HG03039 (cell line): Measurements from ENCODE around the gene PGPEP1.

Experiments
- ATAC-seq: cut with Tn5 transposase; IDR thresholded peaks from one replicate; pipeline ENCODE4 v1.9.1; 2021; ENCODE audit warnings: mild to moderate bottlenecking, moderate library complexity; ENCODE audit not compliant: unreplicated experiment

Gene PGPEP1

DNA sequence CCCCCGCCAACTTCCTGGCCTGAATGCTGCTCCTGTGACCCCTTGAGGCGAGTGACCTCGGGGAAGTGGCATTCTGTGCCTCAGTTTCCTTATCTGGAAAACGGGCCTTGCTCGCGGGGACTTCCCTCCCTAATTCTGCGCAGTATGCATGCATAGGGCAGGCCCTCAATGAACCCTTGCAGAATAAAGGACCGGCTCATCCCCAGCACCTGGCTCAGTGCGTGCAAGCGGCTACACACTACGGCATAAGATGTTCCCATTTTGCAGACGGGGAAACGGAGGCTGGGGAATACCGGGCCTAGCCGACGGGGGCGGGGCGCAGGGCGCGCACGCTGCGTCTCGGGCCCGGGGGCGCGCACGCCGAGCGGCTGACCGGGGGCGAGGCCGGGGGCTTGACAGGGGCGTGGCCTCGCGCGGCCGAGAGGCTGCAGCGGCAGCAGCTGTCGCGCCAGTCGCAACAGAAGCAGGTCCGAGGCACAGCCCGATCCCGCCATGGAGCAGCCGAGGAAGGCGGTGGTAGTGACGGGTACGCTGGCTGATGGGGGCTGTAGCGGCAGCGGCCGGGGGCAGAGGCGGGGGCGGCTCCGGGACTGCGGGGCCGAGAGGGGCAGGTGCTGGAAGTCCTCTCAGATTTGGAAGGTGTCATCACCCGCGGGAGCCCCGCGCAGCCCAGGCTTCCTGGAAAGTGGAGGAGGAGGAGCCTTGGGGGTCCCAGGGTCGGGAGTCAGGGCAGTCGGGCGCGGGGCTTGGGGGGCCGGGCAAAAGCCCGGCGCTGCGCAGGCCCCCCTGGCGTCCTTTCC lies at the start of gene PGPEP1:
Gene PGPEP1 (plus strand): TSS at position 409 of the 800 bp plus-strand sequence. CDS start 84 bp downstream, at position 493.
- ATAC-seq = peak; percentile 76

GRCh38 chr19:18291019-18291524 lies 49.3 kb upstream of the PGPEP1 start:
- ATAC-seq = no peak

DNA sequence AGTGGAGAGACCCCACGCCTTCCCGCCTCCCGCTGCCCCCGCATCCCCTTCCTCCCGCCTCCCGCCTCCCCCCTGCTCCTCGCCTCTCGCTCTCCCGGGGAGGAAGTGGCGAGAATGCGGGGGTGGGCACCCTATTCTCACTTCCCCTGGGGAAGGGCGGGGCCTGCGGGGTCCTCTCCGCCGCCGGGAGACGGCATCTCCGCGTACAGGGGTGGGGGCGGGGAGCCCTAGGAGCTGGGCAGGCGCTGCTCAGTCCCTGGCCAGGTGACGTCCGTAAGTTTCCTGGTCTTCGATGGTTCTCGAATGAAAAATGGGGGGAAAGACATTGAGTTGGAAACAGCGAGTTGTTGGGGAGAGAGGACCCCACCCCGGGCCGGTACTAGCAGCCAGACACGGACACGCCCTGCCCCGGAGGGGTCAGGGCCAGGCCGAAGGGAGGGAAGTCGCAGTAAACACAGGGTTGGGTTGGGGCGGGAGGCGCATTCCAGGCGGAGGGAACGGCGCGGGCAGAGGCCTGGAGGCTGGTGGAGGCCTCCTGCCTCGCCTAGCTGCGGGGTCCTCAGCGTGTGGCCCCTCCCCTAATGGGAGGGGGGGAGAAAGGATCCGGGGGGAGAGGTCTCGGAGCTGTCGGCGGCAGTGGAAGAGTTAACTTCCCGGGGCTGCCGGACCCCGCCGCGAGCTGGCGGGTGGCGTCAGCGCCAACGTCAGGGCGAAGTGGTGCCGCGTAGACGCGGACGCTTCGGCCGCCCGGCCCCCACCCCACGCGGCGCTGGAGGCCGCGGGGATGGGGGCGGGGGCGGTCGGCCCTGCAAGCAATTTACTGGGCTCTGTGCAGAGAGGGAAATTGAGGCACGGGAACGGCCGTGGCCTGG lies 48.6 kb upstream of the PGPEP1 start:
- peak; percentile 42 for ATAC-seq

DNA sequence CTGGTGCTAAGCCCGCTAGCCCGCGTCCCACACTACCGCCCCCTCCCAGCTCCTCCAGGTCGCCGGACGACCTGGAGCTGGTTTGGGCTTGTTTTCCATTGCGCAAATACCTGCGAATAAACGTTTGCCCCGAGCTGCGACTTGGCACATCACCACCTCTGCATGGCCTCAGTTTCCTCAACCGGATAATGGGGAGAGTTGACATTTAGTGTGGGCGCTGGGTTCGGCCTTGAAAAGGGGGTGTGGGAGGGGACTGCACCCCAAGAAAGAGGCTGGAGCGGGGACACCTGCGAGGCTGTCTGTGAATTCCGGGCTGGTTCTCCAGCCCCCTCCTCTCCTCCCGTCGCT lies 48.0 kb upstream of the PGPEP1 start:
- ATAC-seq = peak; percentile 3

GRCh38 chr19:18292810-18293641 lies 47.4 kb upstream of the PGPEP1 start:
- ATAC-seq = no peak

GRCh38 chr19:18293642-18294466 lies 46.5 kb upstream of the PGPEP1 start:
- ATAC-seq = no peak

- ATAC-seq = no peak
Observed at GRCh38 chr19:18294467-18294864, 45.9 kb upstream of the PGPEP1 start.

DNA sequence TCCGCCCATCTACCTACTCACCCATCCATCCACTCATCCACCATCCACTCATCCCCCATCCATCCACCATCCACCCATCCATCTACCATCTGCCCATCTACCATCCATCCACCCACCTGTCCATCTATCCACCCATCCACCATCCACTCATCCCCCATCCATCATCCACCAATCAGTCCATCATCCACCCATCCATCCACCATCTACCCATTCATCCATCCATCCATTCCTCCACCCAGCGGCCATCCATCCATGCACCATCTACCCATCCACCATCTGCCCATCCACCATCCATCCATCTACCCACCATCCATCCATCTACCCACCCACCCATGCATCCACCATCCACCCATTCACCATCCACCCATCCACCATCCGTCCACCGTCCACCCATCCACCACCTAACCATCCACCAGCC lies 45.4 kb upstream of the PGPEP1 start:
- ATAC-seq = no peak

DNA sequence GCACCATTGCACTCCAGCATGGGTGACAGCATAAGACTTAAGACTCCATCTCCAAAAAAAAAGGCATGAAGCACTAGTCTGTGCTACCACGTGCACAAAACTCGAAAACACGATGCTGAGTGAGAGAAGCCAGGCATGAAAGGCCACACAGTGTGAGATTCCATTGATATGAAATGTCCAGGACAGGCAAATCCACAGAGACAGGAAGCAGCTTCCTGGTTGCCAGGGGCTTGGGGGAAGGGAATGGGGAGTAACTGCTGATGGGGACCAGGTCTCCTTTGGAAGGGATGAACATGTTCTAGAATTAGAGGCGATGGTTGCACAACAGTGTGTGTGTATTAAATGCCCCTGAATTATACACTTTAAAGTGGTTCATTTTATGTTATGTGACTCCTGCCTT lies 43.1 kb upstream of the PGPEP1 start:
- ATAC-seq = no peak

- no peak for ATAC-seq
Observed at GRCh38 chr19:18298601-18299000, 41.8 kb upstream of the PGPEP1 start.

- ATAC-seq = no peak
Observed at GRCh38 chr19:18299654-18300053, 40.7 kb upstream of the PGPEP1 start.

DNA sequence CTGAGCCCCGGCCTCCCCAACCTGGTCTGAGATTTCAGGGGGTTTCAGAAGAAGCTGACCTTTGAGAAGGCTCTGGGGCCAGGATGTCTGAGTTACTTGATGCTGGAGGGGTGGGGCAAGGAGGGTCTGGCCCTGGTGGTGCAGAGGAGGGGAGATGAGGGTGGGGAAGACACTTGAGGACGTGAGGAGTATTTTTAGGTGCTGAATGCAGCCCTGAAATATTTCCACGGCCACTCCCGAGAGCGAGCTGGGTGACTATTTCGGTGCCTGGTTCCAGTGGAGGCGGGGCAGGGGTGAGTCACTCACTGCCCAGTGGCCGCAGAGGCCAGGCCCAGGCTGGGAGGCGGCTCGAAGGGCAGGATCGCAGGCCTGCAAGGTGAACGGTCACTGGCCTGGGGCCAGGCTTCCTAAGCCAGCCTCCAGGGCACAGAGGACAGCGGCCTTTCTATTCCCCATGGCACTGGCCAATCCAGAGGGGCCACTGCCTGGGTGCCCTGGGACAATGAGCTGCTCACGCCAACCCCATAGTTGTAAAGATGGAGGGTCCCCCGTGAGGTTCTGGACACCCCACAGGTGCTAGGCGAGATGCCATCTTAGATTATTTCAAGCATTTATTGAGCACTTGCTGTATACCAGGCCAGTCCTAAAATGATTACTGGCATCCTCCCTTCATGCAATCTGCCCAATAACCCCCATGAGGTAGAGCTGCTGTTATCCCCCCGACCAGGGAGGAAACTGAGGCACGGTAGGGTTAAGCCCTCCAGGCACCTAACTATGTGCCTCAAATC lies 39.3 kb upstream of the PGPEP1 start:
- no peak for ATAC-seq

GRCh38 chr19:18301718-18302111 lies 38.7 kb upstream of the PGPEP1 start:
- ATAC-seq = no peak

DNA sequence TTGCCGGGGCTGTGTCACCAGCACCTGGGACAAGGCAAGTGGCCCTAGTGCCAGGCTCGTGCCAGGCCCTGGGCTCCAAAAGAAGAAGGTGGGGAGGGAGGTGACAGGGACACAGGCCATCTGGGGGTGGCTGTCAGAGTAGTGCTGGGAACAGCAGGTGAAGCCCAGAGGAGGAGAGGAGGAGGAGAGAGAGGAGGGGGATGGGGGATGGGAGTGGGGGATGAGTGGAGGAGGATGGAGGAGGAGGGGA lies 36.3 kb upstream of the PGPEP1 start:
- no peak for ATAC-seq

DNA sequence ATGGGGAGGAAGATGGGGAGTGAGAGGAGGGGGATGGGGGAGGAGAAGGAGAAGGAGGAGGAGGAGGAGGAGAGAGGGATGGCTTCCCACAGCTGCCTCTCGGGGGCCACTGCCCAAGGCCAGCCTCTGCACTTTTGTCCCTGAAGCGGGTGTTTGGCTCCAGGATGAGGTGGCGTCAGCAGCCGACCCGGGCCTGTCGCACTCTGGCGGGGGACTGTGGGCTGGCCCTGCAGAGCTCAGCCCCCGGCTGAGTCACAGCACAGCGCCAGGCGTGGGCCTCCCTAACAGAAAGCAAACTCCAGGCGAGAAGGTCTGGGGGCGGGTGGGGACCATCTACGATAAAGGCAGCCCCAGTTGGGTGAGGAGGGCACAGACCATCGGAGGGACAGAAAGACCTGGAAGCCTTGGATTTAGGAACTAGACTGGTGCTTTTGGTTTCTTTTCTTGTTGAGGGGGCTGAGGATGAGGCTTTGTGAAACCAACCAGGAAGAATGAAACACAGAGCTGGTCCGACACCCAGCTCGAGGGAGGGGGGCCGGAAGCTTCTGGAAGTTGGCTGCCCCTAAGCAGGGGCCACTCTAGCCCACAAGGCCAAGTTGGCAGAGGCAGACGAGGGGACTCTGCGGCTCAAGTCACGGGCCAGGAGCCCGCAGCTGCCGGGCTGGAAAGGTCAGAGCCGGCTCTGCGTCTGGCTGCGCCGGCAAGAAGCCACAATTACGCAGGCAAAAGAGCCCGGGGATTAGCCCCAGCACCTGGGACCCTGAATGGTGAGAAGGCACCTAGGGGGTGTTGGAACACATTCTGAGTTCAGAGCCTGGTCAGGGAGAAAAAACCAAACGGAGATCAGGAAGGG lies 35.7 kb upstream of the PGPEP1 start:
- no peak for ATAC-seq

DNA sequence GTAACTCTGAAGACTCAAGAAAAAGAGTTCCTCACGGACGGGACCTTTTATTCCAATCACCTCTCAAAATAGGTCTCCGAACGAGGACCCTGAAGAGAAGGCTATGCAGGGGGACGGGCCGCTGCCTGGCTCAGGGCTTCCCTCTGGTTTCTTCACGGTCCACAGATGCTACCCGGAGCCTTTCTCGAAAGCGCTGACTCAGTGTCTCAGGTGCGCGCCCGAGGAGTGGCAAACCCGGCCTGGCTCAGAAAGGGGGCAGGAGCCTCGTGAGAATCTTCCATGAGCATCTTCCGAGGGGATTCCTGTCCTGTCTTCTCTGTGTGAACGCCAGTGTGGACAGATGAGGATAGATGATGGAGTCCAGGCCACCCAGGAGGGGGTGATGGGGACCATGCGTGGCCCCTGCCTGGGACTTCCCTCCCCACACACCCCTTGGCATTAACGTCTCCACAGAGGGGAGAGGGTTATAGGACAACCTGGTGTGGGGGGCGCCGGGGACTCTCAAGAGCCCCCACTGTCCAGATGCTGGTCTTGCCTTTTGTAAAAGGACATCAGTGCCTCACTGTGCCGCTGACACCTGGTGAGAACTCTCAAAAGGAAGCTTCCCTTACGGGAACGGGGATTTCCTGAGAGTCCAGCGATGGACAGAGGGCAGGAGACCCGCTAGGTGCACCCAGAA lies 34.0 kb upstream of the PGPEP1 start:
- no peak for ATAC-seq

DNA sequence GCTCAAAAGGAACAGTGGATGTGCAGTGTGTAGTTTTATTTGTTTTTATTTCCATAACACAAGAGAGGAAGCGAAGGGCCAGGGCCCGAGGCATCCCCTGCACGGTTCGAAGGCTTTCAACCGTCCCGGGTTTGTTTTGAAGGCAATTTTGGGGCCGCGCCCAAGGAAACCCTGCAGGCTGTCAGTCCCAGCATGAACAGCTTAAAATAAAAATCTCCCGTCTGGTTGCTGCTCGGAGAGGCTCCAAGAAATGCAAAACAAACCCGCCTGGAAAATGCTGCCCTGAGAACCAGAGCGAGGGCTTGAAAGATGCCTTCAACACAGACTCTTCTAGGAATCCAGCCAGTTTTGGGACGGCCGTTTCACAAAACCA lies 33.5 kb upstream of the PGPEP1 start:
- ATAC-seq = no peak

GRCh38 chr19:18307271-18307681 lies 33.1 kb upstream of the PGPEP1 start:
- ATAC-seq = no peak
